ENCODE measurements around the gene VIT. TPM values are rescaled to one million over a fixed set of nuclear protein-coding genes. Genes with fewer than 3 reads are reported as not detected.

VIT gene
- total and polyA plus RNA-seq, 2 experiments from 2014 or later = not detected

GRCh38 chr2:36809069-36809445 is 112.5 kb downstream of the VIT start:
- Histone ChIP-seq H3K9me2 (ENCODE audit: insufficient read depth) (peaks cover 5% of the 10 kb centered on the region; the same call in 1 of the 2 replicates), H2AFZ (no peak overlapping the region), H3K27me3 (ENCODE audit: insufficient read depth) (no peaks in the 10 kb centered on the region), H3K79me2 (replicated peaks; ENCODE audit: insufficient read depth) (no peaks in the 10 kb centered on the region), H3K27ac (ENCODE audit: low read depth) (no peak overlapping the region), H3K4me1 (ENCODE audit: insufficient read depth) (no peaks in the 10 kb centered on the region), H3F3A (replicated peaks; ENCODE audit: low read depth) (no peaks in the 10 kb centered on the region), H3K4me3 (no peak overlapping the region), H4K20me1 (replicated peaks; ENCODE audit: insufficient read depth) (no peaks in the 10 kb centered on the region), H3K36me3 (ENCODE audit: insufficient read depth) (no peaks in the 10 kb centered on the region), H3K4me2 (no peak overlapping the region)
- Mint-ChIP-seq H3K4me3 (no peak overlapping the region), H3K27me3 (ENCODE audit: insufficient read depth, low read depth, poor library complexity) (peaks cover 12% of the 10 kb centered on the region), H3K4me1 (peaks cover 3% of the 10 kb centered on the region; the same call in 1 of the 3 replicates), H3K27ac (no peak overlapping the region), H3K9me3 (peaks cover 4% of the 10 kb centered on the region; the same call in 2 of the 3 replicates), H3K36me3 (ENCODE audit: low read depth) (no peaks in the 10 kb centered on the region; the same call in 2 of the 3 replicates)
- ATAC-seq (no peak), DNase-seq (ENCODE audit: low spot score) (no peak)
- no peak for TF ChIP-seq EZH2phosphoT487 (IDR thresholded peaks at IDR 0.05; ENCODE audit: unreplicated experiment)
- no peak for TF ChIP-seq REST (IDR thresholded peaks at IDR 0.05; ENCODE audit: unreplicated experiment)
- TF ChIP-seq STAT1 (IDR thresholded peaks at IDR 0.05; ENCODE audit: unreplicated experiment) = no peak
- TF ChIP-seq ZNF114 (CRISPR knock-in tag; IDR thresholded peaks at IDR 0.05) = no peak
- TF ChIP-seq NANOG (IDR thresholded peaks at IDR 0.05; ENCODE audit: borderline replicate concordance) = no peak

- no peaks in the 10 kb centered on the region for H4K20me1 ChIP-seq (replicated peaks; ENCODE audit: insufficient read depth)
- H3K27ac ChIP-seq (ENCODE audit: low read depth) = no peak overlapping the region
- no peak for DNase-seq (ENCODE audit: low spot score)
- no peaks in the 10 kb centered on the region for H3F3A ChIP-seq (replicated peaks; ENCODE audit: low read depth)
- H3K27me3 ChIP-seq (ENCODE audit: insufficient read depth) = no peaks in the 10 kb centered on the region
- Mint-ChIP-seq H3K36me3 (ENCODE audit: low read depth) (no peaks in the 10 kb centered on the region; the same call in 2 of the 3 replicates), H3K9me3 (peaks cover 4% of the 10 kb centered on the region; the same call in 2 of the 3 replicates), H3K27ac (no peak overlapping the region), H3K4me3 (no peak overlapping the region), H3K27me3 (ENCODE audit: insufficient read depth, low read depth, poor library complexity) (peaks cover 10% of the 10 kb centered on the region), H3K4me1 (no peaks in the 10 kb centered on the region)
- no peaks in the 10 kb centered on the region for H3K4me1 ChIP-seq (ENCODE audit: insufficient read depth)
- peaks cover 5% of the 10 kb centered on the region; the same call in 1 of the 2 replicates for H3K9me2 ChIP-seq (ENCODE audit: insufficient read depth)
- TF ChIP-seq EZH2 (IDR thresholded peaks at IDR 0.05; ENCODE audit: low read depth, unreplicated experiment) (no peak), JUNB (IDR thresholded peaks at IDR 0.05; ENCODE audit: unreplicated experiment) (no peak), POLR2AphosphoS5 (IDR thresholded peaks at IDR 0.05; ENCODE audit: low read depth) (no peak), ZNF331 (CRISPR knock-in tag; IDR thresholded peaks at IDR 0.05; ENCODE audit: low read depth) (no peak), EZH2phosphoT487 (IDR thresholded peaks at IDR 0.05; ENCODE audit: unreplicated experiment) (no peak), ZNF462 (CRISPR knock-in tag; IDR thresholded peaks at IDR 0.05) (no peak), NANOG (IDR thresholded peaks at IDR 0.05; ENCODE audit: borderline replicate concordance) (no peak)
- TF ChIP-seq, protein P1, sequence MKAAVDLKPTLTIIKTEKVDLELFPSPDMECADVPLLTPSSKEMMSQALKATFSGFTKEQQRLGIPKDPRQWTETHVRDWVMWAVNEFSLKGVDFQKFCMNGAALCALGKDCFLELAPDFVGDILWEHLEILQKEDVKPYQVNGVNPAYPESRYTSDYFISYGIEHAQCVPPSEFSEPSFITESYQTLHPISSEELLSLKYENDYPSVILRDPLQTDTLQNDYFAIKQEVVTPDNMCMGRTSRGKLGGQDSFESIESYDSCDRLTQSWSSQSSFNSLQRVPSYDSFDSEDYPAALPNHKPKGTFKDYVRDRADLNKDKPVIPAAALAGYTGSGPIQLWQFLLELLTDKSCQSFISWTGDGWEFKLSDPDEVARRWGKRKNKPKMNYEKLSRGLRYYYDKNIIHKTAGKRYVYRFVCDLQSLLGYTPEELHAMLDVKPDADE (IDR thresholded peaks at IDR 0.05) = no peak
- ATAC-seq = no peak
- H3K4me2 ChIP-seq = no peak overlapping the region
- no peaks in the 10 kb centered on the region for H3K36me3 ChIP-seq (ENCODE audit: insufficient read depth)
- peak overlapping the region; percentile 43; the same call in 1 of the 2 replicates for H2AFZ ChIP-seq
- no peaks in the 10 kb centered on the region for H3K79me2 ChIP-seq (replicated peaks; ENCODE audit: insufficient read depth)
- H3K4me3 ChIP-seq = no peak overlapping the region
These were observed 114.6 kb downstream of the VIT start for GRCh38 chr2:36811071-36811470.

All from GM23338 (cell line).